Endothelial cell of umbilical vein (primary cell): ENCODE data around the gene KRT86.

Source experiments
- EZH2 ChIP-seq: IDR thresholded peaks from 2 replicates; pipeline ENCODE4 v1.6.1; 2012; ENCODE audit warnings: borderline replicate concordance, low read depth, mild to moderate bottlenecking, moderate library complexity, low read length, inconsistent platforms; ENCODE audit not compliant: severe bottlenecking
- FOS ChIP-seq: IDR thresholded peaks from 2 replicates; pipeline ENCODE4 v1.6.1; 2011; ENCODE audit warnings: mild to moderate bottlenecking, low read length, moderate library complexity, borderline replicate concordance; ENCODE audit not compliant: insufficient read depth
- JUN ChIP-seq: IDR thresholded peaks from 2 replicates; pipeline ENCODE4 v1.6.1; 2011; ENCODE audit warnings: borderline replicate concordance, low read depth; ENCODE audit not compliant: insufficient read length, insufficient read depth
- POLR2A ChIP-seq: IDR thresholded peaks from 2 replicates; pipeline ENCODE4 v1.6.1; 2012; ENCODE audit warnings: low read depth, mild to moderate bottlenecking, control low read depth, low read length
- POLR2AphosphoS5 ChIP-seq: IDR thresholded peaks from 2 replicates; pipeline ENCODE4 v1.6.1; 2012; ENCODE audit warnings: low read depth, mild to moderate bottlenecking, control low read depth, low read length, moderate library complexity; ENCODE audit not compliant: insufficient read depth
- TF ChIP-seq, protein P1 (sequence below), 2 donors: IDR thresholded peaks; 1 replicate in 1 of 2; 2 replicates in 1 of 2; pipeline ENCODE4 v1.5.1; 2011; ENCODE audit warnings: low read length in 2 of 2, mild to moderate bottlenecking in 2 of 2, moderate library complexity in 2 of 2, control low read depth in 1 of 2, inconsistent platforms in 1 of 2, low read depth in 1 of 2; ENCODE audit not compliant: insufficient read depth in 1 of 2; ENCODE audit errors: extremely low read depth in 1 of 2

DNA sequence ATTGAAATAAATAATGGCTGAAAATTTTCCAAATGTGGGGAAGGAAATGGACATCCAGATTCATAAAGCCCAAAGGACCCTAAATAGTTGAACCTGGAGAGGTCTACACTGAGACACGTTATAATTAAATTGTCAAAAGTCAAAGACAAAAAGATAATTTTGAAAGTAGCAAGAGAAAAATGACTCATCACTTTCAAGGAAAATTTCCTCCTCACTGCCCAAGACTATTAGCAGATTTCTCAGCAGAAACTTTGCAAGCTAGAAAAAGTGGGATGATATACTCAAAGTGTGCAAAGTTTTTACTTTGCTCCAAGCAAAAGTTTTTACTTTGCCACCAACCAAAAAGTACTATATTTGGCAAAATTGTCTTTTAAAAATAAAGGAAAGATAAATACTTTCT lies 62.6 kb downstream of the KRT86 start:
- TF ChIP-seq EZH2 (no peak), POLR2A (no peak), POLR2AphosphoS5 (no peak), JUN (no peak), FOS (peak; percentile 25)
- TF ChIP-seq, protein P1, sequence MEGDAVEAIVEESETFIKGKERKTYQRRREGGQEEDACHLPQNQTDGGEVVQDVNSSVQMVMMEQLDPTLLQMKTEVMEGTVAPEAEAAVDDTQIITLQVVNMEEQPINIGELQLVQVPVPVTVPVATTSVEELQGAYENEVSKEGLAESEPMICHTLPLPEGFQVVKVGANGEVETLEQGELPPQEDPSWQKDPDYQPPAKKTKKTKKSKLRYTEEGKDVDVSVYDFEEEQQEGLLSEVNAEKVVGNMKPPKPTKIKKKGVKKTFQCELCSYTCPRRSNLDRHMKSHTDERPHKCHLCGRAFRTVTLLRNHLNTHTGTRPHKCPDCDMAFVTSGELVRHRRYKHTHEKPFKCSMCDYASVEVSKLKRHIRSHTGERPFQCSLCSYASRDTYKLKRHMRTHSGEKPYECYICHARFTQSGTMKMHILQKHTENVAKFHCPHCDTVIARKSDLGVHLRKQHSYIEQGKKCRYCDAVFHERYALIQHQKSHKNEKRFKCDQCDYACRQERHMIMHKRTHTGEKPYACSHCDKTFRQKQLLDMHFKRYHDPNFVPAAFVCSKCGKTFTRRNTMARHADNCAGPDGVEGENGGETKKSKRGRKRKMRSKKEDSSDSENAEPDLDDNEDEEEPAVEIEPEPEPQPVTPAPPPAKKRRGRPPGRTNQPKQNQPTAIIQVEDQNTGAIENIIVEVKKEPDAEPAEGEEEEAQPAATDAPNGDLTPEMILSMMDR (IDR thresholded peaks at IDR 0.05; ENCODE audit: extremely low read depth in 1 of 2, insufficient read depth in 1 of 2, low read depth in 1 of 2, low read length in 2 of 2), result no peak
